ENCODE data around the gene GNB1L.

GNB1L gene

DNA sequence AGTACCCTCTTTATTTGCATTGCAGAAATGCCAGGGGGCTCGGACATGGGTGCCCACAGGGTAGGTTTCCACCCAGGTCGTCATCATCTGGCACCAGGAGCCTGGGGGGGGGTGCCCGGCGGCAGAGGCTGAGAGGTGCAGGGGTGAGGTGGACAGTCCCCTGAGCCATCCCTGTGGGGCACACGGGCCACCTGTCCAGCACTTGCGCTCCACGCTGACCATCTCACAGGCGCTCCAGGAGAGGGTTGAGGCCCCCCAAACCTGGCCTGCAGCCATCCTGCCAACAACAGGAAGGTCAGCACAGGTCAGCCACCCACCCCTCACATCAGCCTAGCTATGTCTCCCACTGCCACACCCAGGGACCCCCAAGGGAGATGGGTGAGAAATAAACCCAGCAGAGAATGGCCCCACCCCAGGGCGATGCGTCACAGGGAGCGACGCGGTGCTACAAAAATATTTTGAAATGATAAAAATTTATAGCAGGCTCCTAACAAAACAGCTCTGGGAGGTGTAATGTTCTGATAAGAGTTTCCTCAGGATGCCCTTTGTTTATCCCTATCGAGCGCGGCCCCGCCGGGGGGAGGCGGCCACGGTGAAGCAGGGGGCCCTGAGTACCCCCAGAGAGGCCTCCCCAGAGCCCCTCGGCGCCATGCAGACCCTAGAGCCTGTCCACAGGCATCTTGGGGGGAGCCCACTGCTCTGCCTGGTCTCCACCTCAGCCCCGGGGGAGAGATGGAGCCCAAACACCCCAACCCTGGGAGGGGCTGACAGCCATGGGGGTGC lies 21.0 kb upstream of the GNB1L start:
- no peak for DNase-seq

DNA sequence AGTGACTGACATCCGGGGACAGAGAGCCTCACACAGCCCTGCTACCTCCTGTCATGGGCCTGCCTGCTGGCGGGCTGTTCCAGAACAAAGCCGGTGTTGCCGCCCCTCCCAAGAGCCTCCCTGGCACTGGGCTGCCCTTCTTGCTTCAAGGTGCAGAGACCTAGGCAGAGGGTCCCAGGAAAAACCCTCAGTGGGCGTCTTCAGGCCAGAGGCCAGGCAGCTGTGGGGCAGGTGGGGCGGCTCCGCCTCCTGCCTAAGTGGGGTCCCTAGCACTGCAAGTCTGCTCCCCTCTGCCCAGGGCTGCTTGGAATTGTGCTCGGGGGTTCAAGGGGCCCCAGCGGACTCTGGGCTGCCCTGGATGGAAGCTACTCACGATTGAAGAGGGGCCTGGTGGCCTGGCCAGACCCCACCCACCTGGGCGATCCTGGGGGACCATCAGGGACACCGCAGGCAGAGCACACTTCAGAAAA lies 20.4 kb upstream of the GNB1L start:
- DNase-seq, result no peak

DNA sequence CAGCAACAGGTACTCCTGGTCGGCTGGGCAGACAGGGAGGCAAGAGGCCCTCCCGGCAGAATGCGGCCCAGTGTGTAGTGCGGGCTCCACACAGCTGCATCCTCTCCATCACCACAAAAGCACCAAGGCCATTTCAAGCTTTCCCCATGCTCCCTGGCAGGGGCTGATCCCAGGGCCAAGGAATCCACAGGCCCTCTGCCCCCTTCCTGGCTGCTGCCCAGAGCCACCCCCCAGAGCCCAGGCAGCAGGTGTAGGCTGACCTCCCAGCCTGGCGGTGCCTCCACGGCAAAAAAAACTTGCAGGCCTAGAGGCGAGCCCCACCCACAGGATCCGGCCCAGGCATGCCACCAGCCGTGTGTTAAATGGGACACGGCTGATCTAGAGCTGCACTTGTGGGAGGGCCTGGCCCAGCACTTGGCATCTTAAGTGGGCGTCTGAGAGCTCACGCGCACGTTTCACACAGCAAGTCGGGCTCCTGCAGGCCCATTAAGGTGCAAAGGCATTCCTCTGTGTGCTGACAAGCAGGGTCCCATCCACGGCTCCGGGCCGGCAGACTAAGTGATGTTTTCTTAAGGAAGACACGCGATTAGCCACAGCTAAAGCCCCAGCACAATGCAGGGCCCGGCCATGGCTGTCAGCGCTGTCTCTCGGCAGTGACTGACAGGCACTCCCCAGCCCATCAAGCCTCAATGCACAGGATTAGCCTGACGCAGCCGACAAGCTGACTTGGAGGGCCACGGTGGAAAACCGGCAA lies 19.8 kb upstream of the GNB1L start:
- no peak for DNase-seq

DNA sequence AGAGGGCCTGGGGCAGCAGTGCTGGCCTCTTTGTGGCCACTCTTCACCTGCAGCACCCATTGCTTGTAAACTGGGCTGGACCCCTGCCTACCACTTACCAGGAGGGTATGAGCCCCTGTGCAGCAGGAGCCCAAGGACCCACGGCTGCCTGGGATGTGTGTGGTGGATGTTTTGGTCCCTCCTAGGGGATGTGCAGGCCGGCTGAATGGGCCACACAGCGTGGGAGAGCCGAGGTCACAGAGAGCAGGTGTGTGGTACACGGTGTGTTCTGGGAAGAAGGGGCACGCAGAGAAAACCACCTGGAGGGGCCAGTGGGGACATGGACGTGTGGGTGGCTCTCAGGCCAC lies 19.3 kb upstream of the GNB1L start:
- no peak for DNase-seq

DNA sequence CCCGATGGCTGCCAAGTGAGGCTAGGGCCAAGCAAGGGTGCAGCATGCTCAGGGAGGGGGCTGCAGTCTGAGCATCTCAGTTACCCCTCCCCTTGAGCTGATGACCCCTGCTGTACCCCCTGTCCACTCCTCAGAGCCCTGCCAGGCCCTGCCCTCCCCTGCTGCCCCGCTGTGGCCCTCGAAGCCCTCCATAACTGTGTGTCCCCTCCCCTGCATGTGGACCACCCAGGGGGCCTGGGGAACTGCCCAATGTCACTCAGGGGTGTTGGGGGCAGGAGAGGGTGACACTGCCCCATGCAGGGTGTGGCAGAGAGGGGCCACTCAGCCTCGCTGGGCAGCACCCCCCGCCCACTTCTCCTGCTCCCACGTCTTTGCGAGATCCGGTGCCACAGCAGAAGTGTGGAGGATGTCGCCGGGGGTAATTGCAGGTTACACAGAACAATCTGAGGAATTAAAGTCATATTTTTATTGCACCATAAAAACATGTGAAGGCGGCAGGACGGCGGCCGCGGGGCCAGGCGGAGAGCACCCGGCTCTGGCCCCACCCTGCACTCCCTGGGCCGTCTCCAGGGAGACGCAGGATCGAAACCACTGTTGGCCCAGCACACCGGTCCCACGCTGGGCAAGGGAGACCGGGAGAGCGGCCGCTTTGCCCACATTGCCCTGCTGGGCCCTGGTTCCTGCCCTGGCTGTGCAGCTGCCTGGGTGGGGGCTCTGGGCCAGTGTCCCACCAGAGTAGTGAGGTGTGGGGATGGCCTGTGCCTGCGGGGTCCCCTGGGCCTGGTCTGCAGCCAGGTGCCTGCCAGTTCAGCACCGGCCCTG lies 18.7 kb upstream of the GNB1L start:
- no peak for DNase-seq

DNA sequence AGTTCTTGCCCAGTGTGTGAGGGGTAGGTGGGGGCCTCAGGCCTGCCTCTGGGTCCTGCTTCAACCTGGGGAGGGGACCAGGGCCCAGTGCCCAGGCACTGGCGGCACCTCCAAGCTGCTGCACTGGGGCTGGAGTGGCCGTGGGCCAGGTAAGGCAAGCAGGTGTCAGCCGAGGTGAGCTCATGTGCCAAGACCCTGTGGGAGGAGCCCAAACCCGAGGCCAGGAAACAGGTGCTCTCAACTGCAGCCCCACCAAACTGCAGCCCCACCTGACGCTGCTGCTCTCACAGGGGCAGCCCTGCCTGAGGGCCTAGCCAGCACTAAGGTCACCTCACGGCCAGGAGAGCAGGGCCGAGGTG lies 18.1 kb upstream of the GNB1L start:
- DNase-seq, result no peak

DNA sequence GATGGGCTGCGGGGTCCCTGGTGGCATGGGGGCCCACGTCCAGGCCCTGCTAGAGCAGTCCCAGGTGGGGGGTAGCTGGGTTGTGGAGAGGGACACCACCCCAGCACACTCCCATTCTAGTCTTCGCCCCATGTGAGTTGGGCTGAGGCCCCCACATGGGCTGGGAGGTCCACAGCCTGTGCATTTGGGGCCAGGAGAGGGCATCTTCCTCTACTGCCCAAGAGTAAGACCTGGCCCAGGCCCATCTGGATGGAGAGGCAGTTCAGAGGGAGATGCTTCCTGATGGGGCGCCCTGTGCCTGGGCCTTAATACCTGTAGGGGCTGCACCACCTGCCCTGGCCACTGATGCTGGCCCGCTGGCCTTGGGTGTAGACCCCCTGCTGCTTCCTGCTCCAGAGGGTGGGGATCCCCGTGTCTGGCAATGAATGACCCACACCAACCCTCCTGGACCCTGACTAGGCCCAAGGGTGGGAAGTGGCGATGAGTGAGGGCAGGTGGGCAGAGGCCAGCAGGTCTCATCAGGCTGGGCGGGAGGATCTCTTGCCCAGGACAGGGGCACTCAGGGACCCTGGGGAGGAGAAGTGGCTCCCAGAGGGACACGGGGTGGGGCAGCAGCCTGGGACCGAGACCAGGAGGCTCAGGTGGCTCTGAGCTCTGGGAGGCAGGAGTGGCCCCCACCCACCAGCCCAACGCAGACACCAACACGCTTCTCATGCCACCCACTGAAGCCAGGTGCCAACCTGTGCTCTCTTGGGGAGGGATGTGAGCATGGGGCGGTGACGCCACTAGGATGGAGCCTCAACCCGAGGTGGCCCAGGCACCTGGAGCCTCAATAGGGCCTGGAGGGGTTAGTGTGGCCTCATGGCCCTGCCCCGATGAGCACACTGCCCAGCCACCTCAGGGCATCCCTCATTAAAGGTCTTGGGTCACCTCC lies 17.4 kb upstream of the GNB1L start:
- no peak for DNase-seq

DNA sequence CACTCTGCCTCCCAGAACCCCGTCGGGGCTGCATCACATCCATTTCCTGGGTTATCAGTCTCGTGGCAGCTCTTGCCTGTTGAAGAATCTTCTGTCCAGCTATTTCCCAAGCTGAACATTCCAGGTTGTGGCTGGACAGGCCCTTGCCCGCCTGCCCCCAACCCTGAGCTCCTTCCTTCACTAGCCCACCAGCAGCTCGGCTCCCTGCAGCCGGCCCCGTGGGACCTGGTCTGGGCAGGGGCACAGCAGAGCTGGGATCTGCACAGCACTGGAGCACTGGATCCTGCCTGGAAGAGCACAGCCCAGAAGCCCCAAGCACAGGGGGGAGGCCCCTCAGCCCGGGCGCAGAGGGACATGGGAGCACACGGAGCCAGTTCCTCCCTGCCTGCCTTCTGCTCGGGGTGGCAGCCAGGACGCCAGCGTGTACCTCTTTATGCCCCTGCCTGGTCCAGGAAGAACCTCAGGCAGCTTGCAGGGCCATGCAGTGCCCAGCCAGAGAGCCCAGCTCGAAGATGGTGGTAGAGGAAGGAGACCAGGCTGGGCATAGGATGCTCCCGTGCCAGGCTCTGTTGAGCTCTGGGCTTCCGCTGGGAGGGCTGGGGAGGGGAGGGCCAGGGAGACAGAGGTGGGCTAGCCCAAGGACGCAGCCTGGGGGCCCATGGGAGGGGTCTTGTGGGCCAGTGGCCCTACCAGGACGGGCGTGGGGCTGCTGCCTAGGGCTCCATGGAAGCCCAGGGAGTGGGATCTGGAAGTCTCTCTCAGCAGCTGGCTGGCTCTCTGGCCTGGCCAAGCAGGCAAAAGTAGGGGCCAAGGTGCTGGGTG lies 16.6 kb upstream of the GNB1L start:
- DNase-seq, result no peak

DNA sequence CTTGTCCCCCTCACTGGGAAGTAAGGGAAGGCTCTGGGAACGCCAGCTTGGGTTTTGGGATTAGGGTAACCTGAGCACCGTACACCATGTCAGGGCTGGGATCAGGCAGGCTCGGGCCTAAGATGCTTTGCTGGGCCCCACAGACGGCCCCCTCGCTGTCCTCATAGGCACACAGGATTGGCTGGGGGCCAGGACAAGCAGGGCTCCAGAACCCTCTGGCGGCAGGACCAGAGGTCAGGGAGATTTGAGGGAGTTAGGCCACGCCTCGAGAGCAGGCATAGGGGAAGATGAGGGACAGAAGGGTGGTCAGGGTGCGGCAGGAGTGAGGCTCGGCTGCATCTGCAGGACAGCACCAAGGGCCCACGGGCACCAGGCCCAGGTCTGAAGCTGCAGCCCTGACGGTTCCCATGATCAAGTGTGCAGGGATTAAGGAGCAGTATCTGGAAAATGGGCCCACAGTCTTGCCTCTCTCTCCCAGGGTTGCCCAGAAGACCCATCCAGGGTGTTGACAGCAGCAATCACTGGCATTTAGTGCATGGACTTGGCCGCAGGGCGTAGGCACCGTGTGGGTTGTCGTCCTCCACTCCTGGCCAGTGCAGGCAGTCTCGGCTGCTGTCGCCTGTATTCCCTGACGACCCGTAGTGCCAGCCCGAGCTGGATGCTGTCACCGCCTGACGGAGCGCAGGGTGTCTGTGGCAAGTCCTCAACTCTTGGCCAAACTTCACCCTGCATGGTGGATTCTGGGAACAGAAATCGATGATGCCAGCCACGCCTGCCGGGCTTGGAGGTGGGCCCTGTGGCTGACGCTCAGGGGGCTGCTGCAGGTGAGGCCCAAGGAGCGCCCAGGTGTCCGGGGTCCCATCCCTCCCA lies 15.7 kb upstream of the GNB1L start:
- DNase-seq, result no peak

DNA sequence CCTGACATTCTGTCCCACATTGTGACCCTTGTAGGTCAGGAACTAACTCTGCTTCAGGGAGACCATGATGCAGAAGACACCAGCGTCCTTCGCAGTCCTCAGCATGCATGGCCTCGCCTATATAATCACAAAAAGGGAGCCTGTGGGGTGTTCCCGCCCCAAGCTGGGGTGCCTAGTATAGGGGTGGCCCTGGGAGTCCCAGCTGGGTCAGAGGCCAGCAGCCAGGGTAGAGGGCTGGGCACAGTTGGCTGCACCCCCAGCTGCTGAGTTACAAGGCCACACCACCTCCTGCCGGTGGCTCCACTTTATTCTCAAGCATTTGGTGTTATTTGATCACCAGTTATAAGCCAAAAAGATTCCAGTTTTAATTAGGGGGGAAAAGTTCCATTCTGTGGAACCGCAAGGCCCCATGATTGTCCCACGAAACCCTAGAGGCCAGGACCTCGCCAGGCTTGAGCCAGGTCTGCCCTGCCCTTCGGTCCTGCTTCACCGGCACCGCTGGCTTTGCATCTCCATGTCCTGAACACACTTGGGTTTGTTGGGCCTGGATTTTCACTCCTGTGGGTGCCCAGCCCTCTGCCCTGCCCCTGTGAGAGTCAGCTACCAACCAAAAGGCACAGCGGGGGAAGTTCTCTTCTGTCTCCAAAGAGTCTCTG lies 15.0 kb upstream of the GNB1L start:
- DNase-seq, result no peak

DNA sequence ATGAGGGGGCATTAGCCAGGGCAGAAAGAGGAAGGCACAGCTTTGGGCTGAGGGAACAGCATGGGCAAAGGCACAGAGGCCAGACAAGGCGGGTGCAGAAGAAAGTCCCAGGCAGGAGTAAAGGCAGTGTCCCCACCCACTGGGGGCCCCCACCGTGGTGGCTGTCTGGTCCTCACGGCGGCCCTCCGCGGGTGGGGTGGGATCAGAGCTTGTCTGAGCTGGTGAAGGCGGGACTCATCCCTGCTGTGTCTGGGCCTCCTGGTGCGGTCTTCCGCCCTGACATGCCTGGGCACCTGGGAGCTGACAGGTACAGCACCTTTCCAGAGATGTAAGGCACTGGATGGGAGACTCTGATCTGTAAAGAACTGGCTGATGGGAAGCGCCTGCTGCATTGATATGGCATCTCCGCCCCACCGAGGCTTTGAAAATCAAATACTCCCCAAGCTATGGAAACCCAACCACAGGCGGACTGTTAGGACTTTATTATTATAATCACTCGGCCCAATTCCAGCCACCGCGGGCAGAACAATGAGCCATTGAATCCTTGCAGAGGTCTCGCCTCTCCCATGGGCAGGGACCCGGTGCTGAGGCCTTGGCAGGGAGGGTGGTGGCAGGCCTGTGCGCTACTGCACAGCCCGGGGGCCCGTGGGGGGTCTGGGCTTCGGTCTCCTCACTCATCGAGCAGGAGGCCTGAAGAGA lies 14.2 kb upstream of the GNB1L start:
- DNase-seq, result no peak

DNA sequence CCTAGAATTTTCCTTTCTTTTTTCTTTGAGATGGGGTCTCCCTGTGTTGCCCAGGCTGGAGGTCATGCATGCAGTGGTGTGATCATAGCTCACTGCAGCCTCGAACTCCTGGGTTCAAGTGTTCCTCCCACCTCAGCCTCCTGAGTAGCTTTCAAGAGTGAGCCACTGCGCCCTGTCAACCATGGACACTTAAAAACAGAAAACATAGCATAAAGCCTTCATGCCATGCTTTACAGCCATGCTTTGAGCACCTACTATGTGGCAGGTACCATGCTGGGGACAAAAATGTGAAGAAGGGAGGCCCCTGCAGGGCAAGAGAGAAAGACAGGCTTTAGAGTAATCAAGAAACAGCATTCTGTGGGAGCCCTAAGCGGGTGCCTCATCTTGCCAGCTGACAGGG lies 13.7 kb upstream of the GNB1L start:
- DNase-seq, result no peak

DNA sequence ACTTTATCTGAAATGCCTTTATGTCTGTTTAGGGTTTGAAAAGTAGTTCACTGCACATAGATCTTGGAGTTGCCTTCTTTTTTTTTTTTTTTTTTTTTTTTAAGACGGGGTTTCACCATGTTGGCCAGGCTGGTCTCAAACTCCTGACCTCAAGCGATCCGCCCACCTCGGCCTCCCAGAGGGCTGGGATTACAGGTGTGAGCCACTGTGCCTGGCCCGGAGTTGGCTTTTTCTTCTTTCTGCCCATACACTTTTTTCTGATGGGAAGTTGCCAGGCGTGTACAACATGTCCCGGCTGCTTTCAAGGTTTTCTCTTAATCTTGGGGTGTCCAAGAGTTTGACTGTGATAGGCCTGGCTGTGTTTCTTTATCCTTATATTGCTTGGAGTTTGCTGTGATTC lies 12.9 kb upstream of the GNB1L start:
- no peak for DNase-seq

DNA sequence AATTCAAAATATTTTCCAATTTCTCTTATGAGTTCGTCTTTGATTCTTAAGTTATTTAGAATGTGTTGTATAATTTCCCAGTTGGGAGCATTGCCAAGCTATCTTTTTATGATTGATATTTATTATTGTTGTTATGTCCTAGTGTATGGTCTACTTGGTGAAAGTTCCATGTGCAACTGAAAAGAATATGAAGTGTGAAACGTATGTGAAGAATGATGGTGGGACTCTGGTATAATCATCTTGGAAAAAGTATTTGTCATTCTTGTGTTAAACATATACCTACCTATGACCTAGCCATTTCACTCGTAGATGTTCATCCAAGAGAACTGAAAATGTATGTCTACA lies 12.0 kb upstream of the GNB1L start:
- DNase-seq, result no peak

DNA sequence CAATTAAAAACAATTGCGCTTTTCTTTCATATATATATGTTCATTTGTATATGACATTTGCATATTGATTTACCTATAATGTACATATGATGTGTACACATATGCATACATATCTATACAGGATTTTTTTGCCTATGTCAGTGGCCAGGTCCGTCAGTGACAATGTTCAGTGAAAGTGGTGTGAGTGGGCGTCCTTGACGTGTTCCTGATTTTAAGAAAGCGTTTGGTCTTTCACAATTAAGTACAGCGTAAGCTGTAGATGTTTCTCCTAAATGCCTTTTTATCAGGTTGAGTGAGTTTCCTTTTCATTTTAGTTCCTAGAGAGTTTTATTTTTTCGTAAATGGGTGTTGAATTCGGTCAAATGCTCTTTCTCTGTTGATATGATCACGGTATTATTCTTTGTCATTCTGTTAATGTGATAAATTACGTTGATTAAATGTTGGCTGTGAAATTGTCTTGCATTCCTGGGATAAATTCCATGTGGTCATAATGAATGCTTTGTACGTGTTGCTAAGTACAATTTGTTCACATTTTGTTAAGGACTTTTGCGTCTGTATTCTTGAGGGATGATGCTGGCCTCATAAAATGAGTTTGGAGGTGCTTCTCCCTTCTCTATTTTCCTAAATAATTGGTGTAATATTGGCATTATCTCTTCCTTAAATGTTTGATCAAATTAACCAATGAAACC lies 10.6 kb upstream of the GNB1L start:
- DNase-seq, result no peak

DNA sequence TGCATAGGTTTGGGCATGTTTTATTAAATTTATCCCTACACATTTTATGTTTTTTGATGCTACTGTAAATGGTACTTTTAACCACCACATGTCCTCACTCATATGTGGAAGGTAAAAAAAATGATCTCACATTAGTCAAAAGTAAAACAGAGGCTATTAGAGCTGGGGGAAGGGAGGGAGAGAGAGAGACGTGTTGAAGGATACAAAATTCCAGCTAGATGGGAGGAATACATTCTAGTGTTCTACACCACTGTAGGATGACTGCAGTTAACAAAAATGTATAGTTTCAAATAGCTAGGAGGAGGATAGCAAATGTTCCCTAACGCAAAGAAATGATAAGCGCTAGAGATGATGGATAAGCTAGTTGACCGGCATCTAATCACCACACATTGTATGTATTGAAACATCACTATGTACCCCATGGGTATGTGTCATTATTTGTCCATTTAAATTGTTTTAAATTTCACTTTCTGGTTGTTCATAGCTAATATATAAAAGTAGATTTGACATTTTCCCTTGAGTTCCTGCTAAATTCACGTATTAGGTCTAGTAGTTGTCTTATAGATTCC lies 9.9 kb upstream of the GNB1L start:
- no peak for DNase-seq

DNA sequence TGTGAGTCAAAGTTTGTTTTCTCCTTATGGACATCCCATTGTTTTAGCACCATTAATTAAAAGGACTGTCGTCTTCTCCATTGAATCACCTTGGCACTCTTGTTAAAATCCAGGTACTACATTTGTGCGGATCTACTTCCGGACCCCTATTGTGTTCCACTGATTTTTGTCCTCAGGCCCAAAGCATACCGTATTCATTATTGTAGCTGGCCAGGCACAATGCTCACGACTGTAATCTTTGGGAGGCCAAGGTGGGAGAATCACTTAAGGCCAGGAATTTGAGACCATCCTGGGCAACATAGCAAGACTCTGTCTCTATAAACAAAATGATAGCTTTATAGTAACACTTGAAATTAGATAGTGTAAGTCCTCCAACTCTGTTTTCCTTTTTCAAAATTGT lies 8.9 kb upstream of the GNB1L start:
- DNase-seq, result no peak

DNA sequence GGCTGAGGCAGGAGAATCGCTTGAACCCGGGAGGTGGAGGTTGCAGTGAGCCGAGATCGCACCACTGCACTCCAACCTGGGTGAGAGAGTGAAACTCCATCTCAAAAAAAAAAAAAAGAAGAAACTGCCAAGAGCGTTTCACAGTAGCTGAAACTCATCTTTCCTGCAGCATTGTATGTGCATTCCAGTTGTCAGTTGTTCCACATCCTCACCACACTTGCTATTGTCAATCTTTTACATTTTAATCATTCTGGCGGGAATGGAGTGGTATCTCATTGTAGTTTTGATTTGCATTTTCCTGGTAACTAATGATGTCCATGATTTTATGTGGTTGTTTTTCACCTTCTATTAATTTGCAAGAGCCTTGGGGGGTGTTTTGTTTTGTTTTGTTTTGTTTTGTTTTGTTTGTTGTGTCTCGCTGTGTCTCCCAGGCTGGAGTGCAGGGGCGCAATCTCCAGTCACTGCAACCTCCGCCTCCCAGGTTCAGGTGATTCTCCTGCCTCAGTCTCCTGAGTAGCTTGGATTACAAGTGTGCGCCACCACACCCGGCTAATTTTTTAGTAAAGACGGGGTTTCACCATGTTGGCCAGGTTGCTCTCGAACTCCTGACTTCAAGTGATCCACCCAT lies 8.1 kb upstream of the GNB1L start:
- DNase-seq, result no peak
